GM18867 (cell line): ENCODE data around the gene ZFAND2A.
"Not testable (repeated sequence)": the region's sequence is repeated elsewhere in the genome, so short reads cannot be mapped to it uniquely, and the experiment has no call there.

Experiments used
- ATAC-seq: cut with Tn5 transposase; IDR thresholded peaks from one replicate; pipeline ENCODE4 v1.9.1; 2021; ENCODE audit warnings: mild to moderate bottlenecking, moderate library complexity; ENCODE audit not compliant: unreplicated experiment

Gene ZFAND2A

GRCh38 chr7:1154172-1154739, 5.7 kb downstream of the ZFAND2A start:
- ATAC-seq = no peak

- no peak for ATAC-seq
These were observed 7.5 kb downstream of the ZFAND2A start for GRCh38 chr7:1152492-1152891.

GRCh38 chr7:1151653-1152425, 8.2 kb downstream of the ZFAND2A start:
- ATAC-seq = no peak

GRCh38 chr7:1151156-1151555, 8.8 kb downstream of the ZFAND2A start:
- no peak for ATAC-seq

DNA sequence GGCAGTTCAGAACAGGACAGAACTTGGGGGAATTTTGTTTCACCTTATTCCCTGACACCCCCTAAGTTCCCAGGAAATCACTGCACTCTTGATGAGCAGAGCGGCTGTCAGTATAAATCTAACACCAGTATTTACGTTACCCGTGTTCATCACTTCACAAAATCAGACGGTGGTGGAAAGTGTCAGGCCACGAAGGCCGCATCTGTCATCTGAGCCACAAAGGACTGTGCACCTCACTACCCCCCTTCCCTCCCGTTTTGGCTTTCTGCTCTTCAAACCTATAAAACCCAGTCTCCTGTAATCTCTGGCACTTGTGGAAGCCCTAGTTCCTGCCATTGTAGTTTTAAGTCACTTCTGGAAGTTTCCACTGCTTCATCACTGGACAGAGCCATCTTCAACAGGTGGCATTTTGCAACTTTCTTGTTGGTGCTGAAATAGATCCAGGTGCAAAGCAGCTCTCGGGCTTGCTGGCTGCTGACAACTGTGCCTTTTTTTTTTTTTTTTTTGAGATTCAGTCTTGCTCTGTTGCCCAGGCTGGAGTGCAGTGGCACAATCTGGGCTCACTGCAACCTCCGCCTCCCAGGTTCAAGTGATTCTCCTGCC, 9.5 kb downstream of the ZFAND2A start:
- no peak for ATAC-seq

DNA sequence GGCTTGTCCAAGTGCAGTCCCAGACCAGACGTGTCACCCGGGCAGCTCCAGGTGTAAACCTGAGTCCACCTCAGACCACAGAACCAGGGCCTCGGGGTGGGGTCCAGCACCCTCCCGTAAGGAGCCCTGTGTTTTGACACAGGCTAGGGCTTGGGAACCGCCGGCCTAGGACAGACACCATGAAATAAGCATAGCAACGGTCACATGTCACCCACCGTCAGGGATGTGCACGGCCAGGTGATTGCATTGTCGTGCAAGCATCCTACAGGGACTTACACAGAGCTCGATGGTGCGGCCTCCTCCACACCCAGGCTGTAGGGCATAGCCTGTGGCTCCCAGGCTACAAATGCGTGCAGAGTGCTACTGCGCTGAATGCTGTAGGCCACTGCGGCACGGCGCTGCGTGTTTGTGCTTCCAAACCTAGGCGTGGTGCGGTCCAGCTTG, 10.6 kb downstream of the ZFAND2A start:
- no peak for ATAC-seq

GRCh38 chr7:1147873-1148272, 12.1 kb downstream of the ZFAND2A start:
- ATAC-seq = not testable (repeated sequence)

DNA sequence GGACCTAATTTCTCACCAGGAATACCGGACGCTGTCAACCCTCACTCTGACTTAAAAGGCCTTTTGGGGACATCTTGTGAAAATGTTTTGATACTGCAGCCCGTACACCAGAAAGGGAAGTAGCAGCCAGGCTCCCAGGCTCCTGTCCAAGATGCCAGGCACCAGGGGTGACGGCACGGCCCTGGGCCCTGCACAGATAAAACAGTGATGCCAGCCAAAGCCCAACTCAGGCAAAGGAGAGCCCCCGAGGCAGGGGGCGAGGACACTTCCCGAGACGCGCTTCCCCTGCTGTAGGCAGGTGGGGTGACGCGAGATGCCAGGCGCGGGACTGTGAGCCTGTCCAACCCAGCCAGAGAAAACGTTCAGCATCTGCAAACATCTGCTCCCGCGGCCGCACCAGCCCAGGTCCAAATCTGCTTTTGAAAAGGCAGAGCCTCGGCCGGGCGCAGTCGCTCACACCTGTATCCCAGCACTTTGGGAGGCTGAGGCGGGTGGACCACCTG, 15.7 kb downstream of the ZFAND2A start:
- ATAC-seq = no peak

- ATAC-seq = not testable (repeated sequence)
These were observed 17.0 kb downstream of the ZFAND2A start for GRCh38 chr7:1143031-1143430.

GRCh38 chr7:1142051-1142635, 17.9 kb downstream of the ZFAND2A start:
- ATAC-seq = no peak

GRCh38 chr7:1141651-1142050, 18.3 kb downstream of the ZFAND2A start:
- ATAC-seq = no peak

GRCh38 chr7:1140476-1141104, 19.4 kb downstream of the ZFAND2A start:
- no peak for ATAC-seq

DNA sequence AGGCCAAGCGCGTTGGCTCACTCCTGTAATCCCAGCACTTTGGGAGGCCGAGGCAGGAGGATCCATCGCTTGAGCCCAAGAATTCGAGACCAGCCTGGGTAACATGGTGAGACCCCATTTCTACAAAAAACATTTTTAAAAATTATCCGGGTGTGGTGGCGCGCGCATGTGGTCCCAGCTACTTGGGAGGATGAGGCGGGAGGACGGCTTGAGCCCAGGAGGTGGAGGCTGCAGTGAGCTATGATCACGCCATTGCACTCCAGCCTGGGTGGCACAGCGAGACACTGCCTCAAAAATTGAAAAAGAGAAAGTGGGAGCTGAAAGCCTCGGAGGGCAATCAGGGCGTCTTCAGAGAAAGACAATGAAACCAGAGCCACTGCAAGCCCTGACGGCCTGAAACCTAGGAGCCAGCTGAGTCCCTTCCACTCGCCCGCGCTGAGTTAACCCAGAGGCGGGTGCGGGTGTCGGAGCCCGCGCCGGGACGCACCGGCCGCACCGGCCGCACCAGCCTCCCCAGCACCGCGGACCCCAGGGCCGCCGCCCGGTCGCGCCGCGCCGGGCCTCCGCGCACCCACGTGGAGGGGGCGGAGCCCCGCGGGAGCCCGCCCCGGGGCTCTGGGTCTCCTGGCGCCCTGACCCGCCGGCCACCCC, 22.4 kb downstream of the ZFAND2A start:
- ATAC-seq = peak; percentile 68

GRCh38 chr7:1136841-1137516, 23.0 kb downstream of the ZFAND2A start:
- ATAC-seq = no peak

- no peak for ATAC-seq
These were observed 25.0 kb downstream of the ZFAND2A start for GRCh38 chr7:1134951-1135350.

GRCh38 chr7:1131471-1132265, 28.3 kb downstream of the ZFAND2A start:
- no peak for ATAC-seq

- ATAC-seq = no peak
These were observed 29.7 kb downstream of the ZFAND2A start for GRCh38 chr7:1130021-1130990.

GRCh38 chr7:1129431-1129830, 30.6 kb downstream of the ZFAND2A start:
- ATAC-seq = no peak
